Mesenchymal stem cell (in vitro differentiated cells and primary cell): Measurements from ENCODE around the gene MYLK.

Experiments
- DNase-seq: peaks from one replicate; pipeline ENCODE4 v3.0.0-alpha.2; 2013
- H2AFZ ChIP-seq: one replicate; pipeline ENCODE4 v1.6.1; 2013; ENCODE audit warnings: low read depth, mild to moderate bottlenecking, control low read depth, inconsistent platforms, low read length, moderate library complexity
- H2AK5ac ChIP-seq: 2 replicates; pipeline ENCODE4 v1.6.1; 2013; ENCODE audit warnings: low read length, moderate library complexity, mild to moderate bottlenecking, inconsistent platforms; ENCODE audit not compliant: severe bottlenecking
- H2BK120ac ChIP-seq: one replicate; pipeline ENCODE4 v1.6.1; 2013; ENCODE audit warnings: low read depth, mild to moderate bottlenecking, inconsistent platforms, low read length, moderate library complexity
- H2BK12ac ChIP-seq, 2 experiments: one replicate each; pipeline ENCODE4 v1.6.1; 2013; ENCODE audit warnings: inconsistent platforms in 2 of 2, low read length in 2 of 2, mild to moderate bottlenecking in 2 of 2, moderate library complexity in 2 of 2, control low read depth in 1 of 2
- H2BK15ac ChIP-seq: one replicate; pipeline ENCODE4 v1.6.1; 2013; ENCODE audit warnings: mild to moderate bottlenecking, low read depth, inconsistent platforms; ENCODE audit not compliant: poor library complexity, severe bottlenecking
- H2BK5ac ChIP-seq: 2 replicates; pipeline ENCODE4 v1.6.1; 2013; ENCODE audit warnings: low read depth, mild to moderate bottlenecking, low read length, control low read depth, inconsistent platforms; ENCODE audit not compliant: poor library complexity, severe bottlenecking
- H3K14ac ChIP-seq, 2 experiments: one replicate each; pipeline ENCODE4 v1.6.1; 2013; ENCODE audit warnings: inconsistent platforms in 2 of 2, low read length in 2 of 2, control low read depth in 1 of 2, mild to moderate bottlenecking in 1 of 2, moderate library complexity in 1 of 2
- H3K18ac ChIP-seq, 2 experiments: one replicate each; pipeline ENCODE4 v1.6.1; 2013; ENCODE audit warnings: inconsistent platforms in 2 of 2, low read length in 2 of 2, control low read depth in 1 of 2, low read depth in 1 of 2, mild to moderate bottlenecking in 1 of 2
- H3K23ac ChIP-seq, 2 experiments: one replicate each; pipeline ENCODE4 v1.6.1; 2013; ENCODE audit warnings: inconsistent platforms in 2 of 2, low read length in 2 of 2, mild to moderate bottlenecking in 2 of 2, moderate library complexity in 2 of 2, control low read depth in 1 of 2
- H3K27ac ChIP-seq: 2 replicates; pipeline ENCODE4 v1.5.1; 2013; ENCODE audit warnings: mild to moderate bottlenecking, moderate library complexity, low read length, control low read depth, inconsistent platforms; ENCODE audit not compliant: poor library complexity, severe bottlenecking
- H3K27me3 ChIP-seq, 2 experiments: 2 replicates each; pipeline versions ENCODE4 v1.6.1 to v1.7.0; 2013; ENCODE audit warnings: low read length in 2 of 2, mild to moderate bottlenecking in 2 of 2, moderate library complexity in 2 of 2, control low read depth in 1 of 2, inconsistent platforms in 1 of 2; ENCODE audit not compliant: control insufficient read depth in 1 of 2, insufficient read depth in 1 of 2
- H3K36me3 ChIP-seq, 2 experiments: 2 replicates each; pipeline versions ENCODE4 v1.6.1 to v1.7.0; 2013; ENCODE audit warnings: low read length in 2 of 2, control low read depth in 1 of 2, inconsistent platforms in 1 of 2, low read depth in 1 of 2, mild to moderate bottlenecking in 1 of 2; ENCODE audit not compliant: insufficient read depth in 2 of 2, control insufficient read depth in 1 of 2
- H3K4ac ChIP-seq, 2 experiments: one replicate each; pipeline ENCODE4 v1.6.1; 2013; ENCODE audit warnings: inconsistent platforms in 2 of 2, low read length in 2 of 2, mild to moderate bottlenecking in 2 of 2, moderate library complexity in 2 of 2, control low read depth in 1 of 2, low read depth in 1 of 2
- H3K4me1 ChIP-seq: 2 replicates; pipeline ENCODE4 v1.6.1; 2013; ENCODE audit warnings: low read depth, low read length, control low read depth; ENCODE audit not compliant: control insufficient read depth, insufficient read depth
- H3K4me2 ChIP-seq: 2 replicates; pipeline ENCODE4 v1.6.1; 2013; ENCODE audit warnings: low read length, mild to moderate bottlenecking, inconsistent platforms; ENCODE audit not compliant: poor library complexity, severe bottlenecking
- H3K4me3 ChIP-seq, 2 experiments: 2 replicates each; pipeline versions ENCODE4 v1.5.1 to v1.7.0; 2013; ENCODE audit warnings: low read length in 2 of 2, mild to moderate bottlenecking in 2 of 2, control low read depth in 1 of 2, low read depth in 1 of 2; ENCODE audit not compliant: insufficient read depth in 1 of 2
- H3K79me1 ChIP-seq: replicated peaks from 2 replicates; pipeline ENCODE4 v1.6.1; 2013; ENCODE audit warnings: mild to moderate bottlenecking, control low read depth, low read length, inconsistent platforms; ENCODE audit not compliant: poor library complexity, severe bottlenecking
- H3K9ac ChIP-seq: 2 replicates; pipeline ENCODE4 v1.7.0; 2013; ENCODE audit warnings: mild to moderate bottlenecking, low read length, moderate library complexity
- H3K9me3 ChIP-seq: 2 replicates; pipeline ENCODE4 v1.7.0; 2013; ENCODE audit warnings: mild to moderate bottlenecking, low read length; ENCODE audit not compliant: control insufficient read depth
- H4K8ac ChIP-seq: one replicate; pipeline ENCODE4 v1.6.1; 2013; ENCODE audit warnings: inconsistent platforms, mild to moderate bottlenecking, low read length, moderate library complexity
- H4K91ac ChIP-seq: one replicate; pipeline ENCODE4 v1.6.1; 2013; ENCODE audit warnings: mild to moderate bottlenecking, low read length, inconsistent platforms
- WGBS: methylation state at CpG from one replicate; pipeline ENCODE4 v1.1.7; 2013; ENCODE audit warnings: mixed read lengths; 5-methylcytosine and 5-hydroxymethylcytosine counted together

MYLK gene

GRCh38 chr3:123640740-123641462 is 243.2 kb downstream of the MYLK start:
- Histone ChIP-seq H4K91ac (no peak overlapping the region), H3K27me3 (no peaks in the 10 kb centered on the region), H3K4ac (no peak overlapping the region), H3K4me2 (no peak overlapping the region), H3K18ac (peak overlapping the region in 1 of 2 experiments; percentile 1), H3K4me3 (no peak overlapping the region), H2BK15ac (no peak overlapping the region), H2BK12ac (no peak overlapping the region), H3K36me3 (peaks cover 59 to 60% of the 10 kb centered on the region in 2 experiments), H2AK5ac (no peak overlapping the region), H3K27ac (no peak overlapping the region), H3K9ac (no peak overlapping the region), H3K14ac (no peak overlapping the region), H2BK120ac (no peak overlapping the region), H3K23ac (no peak overlapping the region), H2AFZ (no peak overlapping the region), H3K79me1 (peaks cover 16% of the 10 kb centered on the region), H4K8ac (no peak overlapping the region), H2BK5ac (no peak overlapping the region), H3K9me3 (no peaks in the 10 kb centered on the region), H3K4me1 (peaks cover 25% of the 10 kb centered on the region)
- 76% methylated on average over 4 of the region's 4 CpGs for WGBS
- DNase-seq, result peak; percentile 57

- H3K4me1 ChIP-seq, result peaks cover 27% of the 10 kb centered on the region
- H3K79me1 ChIP-seq, result peaks cover 16% of the 10 kb centered on the region
- no peak overlapping the region for H3K27ac ChIP-seq
- no peak overlapping the region for H3K4me3 ChIP-seq
- H2BK5ac ChIP-seq, result no peak overlapping the region
- H2BK120ac ChIP-seq, result no peak overlapping the region
- no peak overlapping the region for H3K4me2 ChIP-seq
- H3K23ac ChIP-seq, result no peak overlapping the region
- no peak overlapping the region for H3K4ac ChIP-seq
- H3K9me3 ChIP-seq, result no peaks in the 10 kb centered on the region
- no peak overlapping the region for H3K9ac ChIP-seq
- no peak overlapping the region for H2AFZ ChIP-seq
- no peaks in the 10 kb centered on the region for H3K27me3 ChIP-seq
- H4K8ac ChIP-seq, result no peak overlapping the region
- peak overlapping the region in 1 of 2 experiments; percentile 4 for H2BK12ac ChIP-seq
- H3K14ac ChIP-seq, result peak overlapping the region in 1 of 2 experiments; percentile 5
- DNase-seq, result no peak
- H4K91ac ChIP-seq, result no peak overlapping the region
- 98% methylated on average over 15 of the region's 15 CpGs for WGBS
- no peak overlapping the region for H2AK5ac ChIP-seq
- H3K18ac ChIP-seq, result peak overlapping the region in 1 of 2 experiments; percentile 1
- H2BK15ac ChIP-seq, result no peak overlapping the region
- H3K36me3 ChIP-seq, result peaks cover 54 to 59% of the 10 kb centered on the region in 2 experiments
Observed at GRCh38 chr3:123640311-123640710, 243.8 kb downstream of the MYLK start.

DNA sequence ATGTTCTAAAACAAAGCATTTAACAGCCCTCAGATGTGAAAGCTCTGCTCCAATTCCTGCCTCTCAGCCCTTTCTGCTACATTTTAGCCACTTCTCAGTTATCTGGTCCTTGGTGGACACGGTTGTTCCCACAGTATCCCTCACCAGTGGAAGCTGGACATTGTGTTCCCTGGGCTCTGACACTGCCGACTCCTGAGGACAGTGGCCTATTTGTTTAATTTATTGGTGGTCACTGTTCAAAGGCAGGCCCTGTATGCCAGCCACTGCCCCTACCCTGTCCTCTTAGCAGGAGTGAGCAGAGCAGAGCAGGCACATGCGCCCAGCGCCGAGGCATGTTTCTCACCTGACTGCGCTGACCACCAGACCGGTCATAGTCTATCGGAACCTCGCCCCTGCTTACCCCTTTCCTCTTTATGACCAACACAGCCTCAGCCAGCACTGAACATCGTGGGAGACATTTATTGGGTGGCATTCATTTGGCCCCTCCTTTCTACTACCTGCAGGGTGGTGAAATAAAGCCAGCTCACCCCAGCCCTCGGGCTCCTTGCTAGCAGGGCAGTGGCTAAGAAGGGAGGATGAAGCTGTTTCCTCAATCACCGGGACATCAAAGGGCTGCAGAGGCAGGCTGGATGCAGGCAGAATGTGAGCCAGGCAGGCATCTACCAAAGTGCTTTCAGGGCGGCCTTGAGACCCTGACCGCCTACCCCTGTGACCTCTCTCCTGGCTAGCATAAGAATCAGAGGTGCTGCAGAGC is 245.0 kb downstream of the MYLK start:
- H3K79me1 ChIP-seq, result peaks cover 12% of the 10 kb centered on the region
- H3K36me3 ChIP-seq, result peaks cover 46 to 65% of the 10 kb centered on the region in 2 experiments
- no peak overlapping the region for H3K27ac ChIP-seq
- no peak overlapping the region for H2BK120ac ChIP-seq
- H3K4me1 ChIP-seq, result peaks cover 39% of the 10 kb centered on the region
- H2AFZ ChIP-seq, result no peak overlapping the region
- no peak overlapping the region for H2BK15ac ChIP-seq
- no peak overlapping the region for H2BK12ac ChIP-seq
- H3K4me2 ChIP-seq, result no peak overlapping the region
- DNase-seq, result no peak
- WGBS, result 89% methylated on average over 14 of the region's 14 CpGs
- H3K9ac ChIP-seq, result no peak overlapping the region
- no peak overlapping the region for H3K4me3 ChIP-seq
- no peak overlapping the region for H3K4ac ChIP-seq
- peak overlapping the region; percentile 14 for H4K91ac ChIP-seq
- no peak overlapping the region for H3K14ac ChIP-seq
- no peaks in the 10 kb centered on the region for H3K27me3 ChIP-seq
- H3K9me3 ChIP-seq, result no peaks in the 10 kb centered on the region
- H3K18ac ChIP-seq, result no peak overlapping the region
- H3K23ac ChIP-seq, result no peak overlapping the region
- no peak overlapping the region for H2BK5ac ChIP-seq
- H2AK5ac ChIP-seq, result no peak overlapping the region
- H4K8ac ChIP-seq, result no peak overlapping the region

DNA sequence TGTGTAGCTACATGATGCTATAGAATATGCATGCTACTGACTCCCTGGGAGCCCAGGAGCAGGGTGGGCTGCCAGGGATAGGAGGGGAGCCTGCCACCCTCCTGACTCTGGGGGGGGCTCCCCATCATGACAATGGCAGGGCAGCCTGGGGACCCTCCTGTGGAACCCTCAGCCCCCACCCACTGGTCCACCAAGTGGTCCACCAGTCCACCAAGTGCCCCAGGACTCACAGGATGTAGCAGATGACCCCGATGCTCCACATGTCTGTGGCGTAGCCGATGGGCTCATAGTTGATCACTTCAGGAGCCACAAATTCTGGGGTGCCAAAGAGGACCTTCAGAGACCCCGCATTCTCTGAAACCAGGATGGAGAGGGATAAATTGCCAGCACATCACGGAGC is 246.3 kb downstream of the MYLK start:
- no peak overlapping the region for H2BK15ac ChIP-seq
- no peak overlapping the region for H2AFZ ChIP-seq
- peak overlapping the region; percentile 39 for H3K27ac ChIP-seq
- H3K18ac ChIP-seq, result no peak overlapping the region
- no peak overlapping the region for H2BK12ac ChIP-seq
- H3K4ac ChIP-seq, result no peak overlapping the region
- H2AK5ac ChIP-seq, result peak overlapping the region; percentile 53
- H3K4me3 ChIP-seq, result no peak overlapping the region
- peaks cover 17% of the 10 kb centered on the region for H3K79me1 ChIP-seq
- no peak for DNase-seq
- H3K9me3 ChIP-seq, result no peaks in the 10 kb centered on the region
- H3K4me1 ChIP-seq, result peaks cover 45% of the 10 kb centered on the region
- H3K36me3 ChIP-seq, result peaks cover 45 to 67% of the 10 kb centered on the region in 2 experiments
- WGBS, result 99% methylated on average over 5 of the region's 5 CpGs
- no peak overlapping the region for H2BK5ac ChIP-seq
- no peak overlapping the region for H4K91ac ChIP-seq
- H2BK120ac ChIP-seq, result no peak overlapping the region
- no peak overlapping the region for H3K23ac ChIP-seq
- H3K14ac ChIP-seq, result no peak overlapping the region
- no peaks in the 10 kb centered on the region for H3K27me3 ChIP-seq
- H3K9ac ChIP-seq, result no peak overlapping the region
- no peak overlapping the region for H3K4me2 ChIP-seq
- H4K8ac ChIP-seq, result no peak overlapping the region
